Measurements from ENCODE around the gene SNF8. TPM values are rescaled to one million over a fixed set of nuclear protein-coding genes. Genes with fewer than 3 reads are reported as not detected.

SNF8 gene
- total RNA-seq, 1 experiment from 2014 or later: 371 TPM

DNA sequence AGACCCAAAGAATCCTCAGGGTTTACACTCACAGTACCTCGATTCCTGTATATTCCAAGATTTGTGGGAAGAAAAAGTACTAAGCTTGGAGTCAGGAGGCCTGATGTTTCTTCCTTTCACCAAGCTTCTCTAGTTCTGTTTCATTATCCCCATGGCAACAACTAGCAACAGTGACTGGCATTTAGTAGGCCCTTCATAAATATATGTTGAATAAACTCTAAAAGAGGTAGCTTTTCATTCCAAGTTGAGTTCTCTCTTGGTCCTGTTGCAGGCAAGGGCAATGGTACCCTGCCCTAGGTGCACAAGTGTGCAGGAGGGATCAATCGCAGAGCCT lies 37.0 kb downstream of the SNF8 start:
- peaks cover 20% of the 10 kb centered on the region for H3K36me3 ChIP-seq (ENCODE audit: control insufficient read depth, insufficient read depth, low read length)
- in situ Hi-C loops (cut with HindIII; ENCODE audit: low pct_unique_long_range_greater_than_20kb, low sequenced_read_pairs) (loop anchor here (10.0 kb wide), 1 partner anchor 173 kb away; no protein-coding TSS in a partner anchor), intact Hi-C loops (cut with micrococcal nuclease; ENCODE audit: unreplicated experiment) (no loop called here)
- peak; percentile 4; the same call in 1 of the 2 replicates for ATAC-seq
- no peak for DNase-seq (ENCODE audit: low read depth, low spot score)
- no peaks in the 10 kb centered on the region for H3K27me3 ChIP-seq (ENCODE audit: control insufficient read depth, insufficient read depth, low read length)
- H3K4me1 ChIP-seq (ENCODE audit: control insufficient read depth, insufficient read depth, low read length): peaks cover 37% of the 10 kb centered on the region
- POLR2A ChIA-PET: interaction anchor here (0.6 to 1.6 kb wide), 5 partner anchors 10 to 183 kb away, joined by 3 to 12 read pairs (median 4); partner anchors contain the start of gene ATP5MC1
- CTCF ChIA-PET: interaction anchor here (0.6 to 1.3 kb wide), 2 partner anchors 11 to 19 kb away, joined by 4 to 5 read pairs; no protein-coding TSS in a partner anchor
- no peaks in the 10 kb centered on the region for H3K9me3 ChIP-seq (ENCODE audit: control insufficient read depth, insufficient read depth, low read depth, low read length)
- H3K4me3 ChIP-seq (ENCODE audit: low read depth in 2 of 2, low read length in 2 of 2): peak overlapping the region; percentile 62 to 86
- TF ChIP-seq, protein P1, sequence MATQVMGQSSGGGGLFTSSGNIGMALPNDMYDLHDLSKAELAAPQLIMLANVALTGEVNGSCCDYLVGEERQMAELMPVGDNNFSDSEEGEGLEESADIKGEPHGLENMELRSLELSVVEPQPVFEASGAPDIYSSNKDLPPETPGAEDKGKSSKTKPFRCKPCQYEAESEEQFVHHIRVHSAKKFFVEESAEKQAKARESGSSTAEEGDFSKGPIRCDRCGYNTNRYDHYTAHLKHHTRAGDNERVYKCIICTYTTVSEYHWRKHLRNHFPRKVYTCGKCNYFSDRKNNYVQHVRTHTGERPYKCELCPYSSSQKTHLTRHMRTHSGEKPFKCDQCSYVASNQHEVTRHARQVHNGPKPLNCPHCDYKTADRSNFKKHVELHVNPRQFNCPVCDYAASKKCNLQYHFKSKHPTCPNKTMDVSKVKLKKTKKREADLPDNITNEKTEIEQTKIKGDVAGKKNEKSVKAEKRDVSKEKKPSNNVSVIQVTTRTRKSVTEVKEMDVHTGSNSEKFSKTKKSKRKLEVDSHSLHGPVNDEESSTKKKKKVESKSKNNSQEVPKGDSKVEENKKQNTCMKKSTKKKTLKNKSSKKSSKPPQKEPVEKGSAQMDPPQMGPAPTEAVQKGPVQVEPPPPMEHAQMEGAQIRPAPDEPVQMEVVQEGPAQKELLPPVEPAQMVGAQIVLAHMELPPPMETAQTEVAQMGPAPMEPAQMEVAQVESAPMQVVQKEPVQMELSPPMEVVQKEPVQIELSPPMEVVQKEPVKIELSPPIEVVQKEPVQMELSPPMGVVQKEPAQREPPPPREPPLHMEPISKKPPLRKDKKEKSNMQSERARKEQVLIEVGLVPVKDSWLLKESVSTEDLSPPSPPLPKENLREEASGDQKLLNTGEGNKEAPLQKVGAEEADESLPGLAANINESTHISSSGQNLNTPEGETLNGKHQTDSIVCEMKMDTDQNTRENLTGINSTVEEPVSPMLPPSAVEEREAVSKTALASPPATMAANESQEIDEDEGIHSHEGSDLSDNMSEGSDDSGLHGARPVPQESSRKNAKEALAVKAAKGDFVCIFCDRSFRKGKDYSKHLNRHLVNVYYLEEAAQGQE (IDR thresholded peaks at IDR 0.05; ENCODE audit: insufficient read depth in 1 of 2, low read depth in 2 of 2, low read length in 1 of 2): no peak
- TF ChIP-seq TCF7L2 (IDR thresholded peaks at IDR 0.05; ENCODE audit: low read depth, low read length) (no peak), POLR2AphosphoS5 (IDR thresholded peaks at IDR 0.05; ENCODE audit: low read depth, low read length) (no peak), SIN3A (IDR thresholded peaks at IDR 0.05; ENCODE audit: borderline replicate concordance, insufficient read depth, low read depth, low read length) (no peak)
- TF ChIP-seq, protein P2, sequence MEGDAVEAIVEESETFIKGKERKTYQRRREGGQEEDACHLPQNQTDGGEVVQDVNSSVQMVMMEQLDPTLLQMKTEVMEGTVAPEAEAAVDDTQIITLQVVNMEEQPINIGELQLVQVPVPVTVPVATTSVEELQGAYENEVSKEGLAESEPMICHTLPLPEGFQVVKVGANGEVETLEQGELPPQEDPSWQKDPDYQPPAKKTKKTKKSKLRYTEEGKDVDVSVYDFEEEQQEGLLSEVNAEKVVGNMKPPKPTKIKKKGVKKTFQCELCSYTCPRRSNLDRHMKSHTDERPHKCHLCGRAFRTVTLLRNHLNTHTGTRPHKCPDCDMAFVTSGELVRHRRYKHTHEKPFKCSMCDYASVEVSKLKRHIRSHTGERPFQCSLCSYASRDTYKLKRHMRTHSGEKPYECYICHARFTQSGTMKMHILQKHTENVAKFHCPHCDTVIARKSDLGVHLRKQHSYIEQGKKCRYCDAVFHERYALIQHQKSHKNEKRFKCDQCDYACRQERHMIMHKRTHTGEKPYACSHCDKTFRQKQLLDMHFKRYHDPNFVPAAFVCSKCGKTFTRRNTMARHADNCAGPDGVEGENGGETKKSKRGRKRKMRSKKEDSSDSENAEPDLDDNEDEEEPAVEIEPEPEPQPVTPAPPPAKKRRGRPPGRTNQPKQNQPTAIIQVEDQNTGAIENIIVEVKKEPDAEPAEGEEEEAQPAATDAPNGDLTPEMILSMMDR (IDR thresholded peaks at IDR 0.05): no peak
- TSS peak; percentile 94 for BruUV-seq (replicated peaks)
- H3K27ac ChIP-seq (ENCODE audit: low read length): peak overlapping the region; percentile 94

DNA sequence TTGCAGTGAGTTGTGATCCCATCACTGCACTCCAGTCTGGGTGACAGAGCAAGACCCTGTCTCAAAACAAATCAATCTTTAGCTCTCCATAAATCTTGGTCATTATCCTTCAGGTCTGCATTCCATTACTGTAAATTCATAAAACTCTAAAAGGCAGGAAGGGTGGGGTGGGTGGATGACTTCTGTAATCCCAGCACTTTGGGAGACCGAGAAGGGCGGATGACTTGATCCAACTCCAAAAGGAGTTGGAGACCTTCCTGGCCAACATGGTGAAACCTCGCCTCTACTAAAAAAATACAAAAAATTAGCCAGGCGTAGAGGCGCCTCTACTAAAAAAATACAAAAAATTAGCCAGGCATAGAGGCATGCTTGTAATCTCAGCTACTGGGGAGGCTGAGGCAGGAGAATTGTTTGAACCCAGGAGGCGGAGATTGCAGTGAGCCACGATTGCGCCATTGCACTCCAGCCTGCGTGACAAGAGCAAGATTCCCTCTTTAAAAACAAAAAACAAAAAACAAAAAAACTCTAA lies 38.6 kb downstream of the SNF8 start:
- DNase-seq (ENCODE audit: low read depth, low spot score) (no peak), ATAC-seq (no peak)
- no peak for TF ChIP-seq SIN3A (IDR thresholded peaks at IDR 0.05; ENCODE audit: borderline replicate concordance, insufficient read depth, low read depth, low read length)
- TF ChIP-seq, protein P1 (IDR thresholded peaks at IDR 0.05; ENCODE audit: insufficient read depth in 1 of 2, low read depth in 2 of 2, low read length in 1 of 2): no peak
- no peak for TF ChIP-seq TCF7L2 (IDR thresholded peaks at IDR 0.05; ENCODE audit: low read depth, low read length)
- TF ChIP-seq, protein P2 (IDR thresholded peaks at IDR 0.05): no peak
- no peak for TF ChIP-seq POLR2AphosphoS5 (IDR thresholded peaks at IDR 0.05; ENCODE audit: low read depth, low read length)
- H3K27ac ChIP-seq (ENCODE audit: low read length): no peak overlapping the region
- H3K4me3 ChIP-seq (ENCODE audit: low read depth in 2 of 2, low read length in 2 of 2): no peak overlapping the region
- H3K4me1 ChIP-seq (ENCODE audit: control insufficient read depth, insufficient read depth, low read length): peaks cover 21% of the 10 kb centered on the region
- no peaks in the 10 kb centered on the region for H3K27me3 ChIP-seq (ENCODE audit: control insufficient read depth, insufficient read depth, low read length)
- in situ Hi-C loops (cut with HindIII; ENCODE audit: low pct_unique_long_range_greater_than_20kb, low sequenced_read_pairs) (loop anchor here (10.0 kb wide), 1 partner anchor 171 kb away; no protein-coding TSS in a partner anchor), intact Hi-C loops (cut with micrococcal nuclease; ENCODE audit: unreplicated experiment) (no loop called here)
- H3K36me3 ChIP-seq (ENCODE audit: control insufficient read depth, insufficient read depth, low read length): peaks cover 6% of the 10 kb centered on the region
- ChIA-PET POLR2A (no interaction called here), CTCF (no interaction called here)
- no peaks in the 10 kb centered on the region for H3K9me3 ChIP-seq (ENCODE audit: control insufficient read depth, insufficient read depth, low read depth, low read length)
- BruUV-seq (replicated peaks): no TSS peak
